D341Med (cell line): ENCODE results near the gene NLGN2.
"Not testable (repeated sequence)": the region's sequence is repeated elsewhere in the genome, so short reads cannot be mapped to it uniquely, and the experiment has no call there.

Experiments used
- DNase-seq: peaks from one replicate; pipeline ENCODE4 v3.0.0; 2012; ENCODE audit warnings: low spot score

The NLGN2 gene

GRCh38 chr17:7407485-7408251 is at the start of gene NLGN2:
NLGN2 (plus strand) TSS chr17:7407845; CDS start chr17:7408256, 411 bp downstream.
- DNase-seq: no peak

GRCh38 chr17:7361906-7362305 is 45.7 kb upstream of the NLGN2 start:
- no peak for DNase-seq

GRCh38 chr17:7363311-7363710 is 44.3 kb upstream of the NLGN2 start:
- no peak for DNase-seq

GRCh38 chr17:7365963-7366362 is 41.7 kb upstream of the NLGN2 start:
- DNase-seq: not testable (repeated sequence)

GRCh38 chr17:7367083-7367482 is 40.6 kb upstream of the NLGN2 start:
- DNase-seq: no peak

- no peak for DNase-seq
Observed at GRCh38 chr17:7367918-7368598, 39.6 kb upstream of the NLGN2 start.

- DNase-seq: not testable (repeated sequence)
Observed at GRCh38 chr17:7368599-7368994, 39.0 kb upstream of the NLGN2 start.

GRCh38 chr17:7369825-7370224 is 37.8 kb upstream of the NLGN2 start:
- no peak for DNase-seq

GRCh38 chr17:7370853-7371252 is 36.8 kb upstream of the NLGN2 start:
- no peak for DNase-seq

GRCh38 chr17:7374353-7374752 is 33.3 kb upstream of the NLGN2 start:
- no peak for DNase-seq

- no peak for DNase-seq
Observed at GRCh38 chr17:7379134-7379533, 28.5 kb upstream of the NLGN2 start.

GRCh38 chr17:7380321-7380720 is 27.3 kb upstream of the NLGN2 start:
- DNase-seq: no peak

- DNase-seq: peak; percentile 74
Observed at GRCh38 chr17:7380855-7381683, 26.6 kb upstream of the NLGN2 start, which contains the start of gene TNK1. TNK1 (plus strand) TSS chr17:7381089; CDS start chr17:7382927, 1,838 bp downstream.

GRCh38 chr17:7382901-7383300 is 24.7 kb upstream of the NLGN2 start:
- no peak for DNase-seq

- DNase-seq: no peak
Observed at GRCh38 chr17:7383371-7383741, 24.3 kb upstream of the NLGN2 start.

GRCh38 chr17:7383742-7384488 is 23.7 kb upstream of the NLGN2 start:
- DNase-seq: no peak

GRCh38 chr17:7384489-7385081 is 23.1 kb upstream of the NLGN2 start:
- DNase-seq: peak; percentile 8

- DNase-seq: no peak
Observed at GRCh38 chr17:7388856-7389255, 18.8 kb upstream of the NLGN2 start.

- no peak for DNase-seq
Observed at GRCh38 chr17:7389924-7390910, 17.4 kb upstream of the NLGN2 start.

- no peak for DNase-seq
Observed at GRCh38 chr17:7391307-7391706, 16.3 kb upstream of the NLGN2 start.
